GM06990 (cell line): ENCODE measurements around the gene KLHL29.

Source experiments
- DNase-seq: peaks from one replicate; pipeline ENCODE4 v3.0.0-alpha.2; 2011; ENCODE audit not compliant: insufficient read length; ENCODE audit errors: extremely low read depth
- H3K27me3 ChIP-seq: replicated peaks from 2 replicates; pipeline ENCODE4 v1.6.0; 2011; ENCODE audit warnings: low read length; ENCODE audit not compliant: control insufficient read depth, insufficient read depth
- H3K36me3 ChIP-seq: 2 replicates; pipeline ENCODE4 v1.5.1; 2011; ENCODE audit warnings: low read length; ENCODE audit not compliant: control insufficient read depth, insufficient read depth
- H3K4me3 ChIP-seq: replicated peaks from 2 replicates; pipeline ENCODE4 v1.5.1; 2011; ENCODE audit warnings: low read depth, mild to moderate bottlenecking, control low read depth, low read length
- TF ChIP-seq, protein P1 (sequence below): IDR thresholded peaks from 2 replicates; pipeline ENCODE4 v1.5.1; 2011; ENCODE audit warnings: low read length, control low read depth, mild to moderate bottlenecking, inconsistent platforms; ENCODE audit not compliant: insufficient read depth, poor library complexity, severe bottlenecking

Gene KLHL29

GRCh38 chr2:23524261-23524706 lies 139.3 kb downstream of the KLHL29 start:
- Histone ChIP-seq H3K36me3 (no peaks in the 10 kb centered on the region), H3K4me3 (no peak overlapping the region), H3K27me3 (no peaks in the 10 kb centered on the region)
- TF ChIP-seq, protein P1, sequence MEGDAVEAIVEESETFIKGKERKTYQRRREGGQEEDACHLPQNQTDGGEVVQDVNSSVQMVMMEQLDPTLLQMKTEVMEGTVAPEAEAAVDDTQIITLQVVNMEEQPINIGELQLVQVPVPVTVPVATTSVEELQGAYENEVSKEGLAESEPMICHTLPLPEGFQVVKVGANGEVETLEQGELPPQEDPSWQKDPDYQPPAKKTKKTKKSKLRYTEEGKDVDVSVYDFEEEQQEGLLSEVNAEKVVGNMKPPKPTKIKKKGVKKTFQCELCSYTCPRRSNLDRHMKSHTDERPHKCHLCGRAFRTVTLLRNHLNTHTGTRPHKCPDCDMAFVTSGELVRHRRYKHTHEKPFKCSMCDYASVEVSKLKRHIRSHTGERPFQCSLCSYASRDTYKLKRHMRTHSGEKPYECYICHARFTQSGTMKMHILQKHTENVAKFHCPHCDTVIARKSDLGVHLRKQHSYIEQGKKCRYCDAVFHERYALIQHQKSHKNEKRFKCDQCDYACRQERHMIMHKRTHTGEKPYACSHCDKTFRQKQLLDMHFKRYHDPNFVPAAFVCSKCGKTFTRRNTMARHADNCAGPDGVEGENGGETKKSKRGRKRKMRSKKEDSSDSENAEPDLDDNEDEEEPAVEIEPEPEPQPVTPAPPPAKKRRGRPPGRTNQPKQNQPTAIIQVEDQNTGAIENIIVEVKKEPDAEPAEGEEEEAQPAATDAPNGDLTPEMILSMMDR = no peak
- no peak for DNase-seq

DNA sequence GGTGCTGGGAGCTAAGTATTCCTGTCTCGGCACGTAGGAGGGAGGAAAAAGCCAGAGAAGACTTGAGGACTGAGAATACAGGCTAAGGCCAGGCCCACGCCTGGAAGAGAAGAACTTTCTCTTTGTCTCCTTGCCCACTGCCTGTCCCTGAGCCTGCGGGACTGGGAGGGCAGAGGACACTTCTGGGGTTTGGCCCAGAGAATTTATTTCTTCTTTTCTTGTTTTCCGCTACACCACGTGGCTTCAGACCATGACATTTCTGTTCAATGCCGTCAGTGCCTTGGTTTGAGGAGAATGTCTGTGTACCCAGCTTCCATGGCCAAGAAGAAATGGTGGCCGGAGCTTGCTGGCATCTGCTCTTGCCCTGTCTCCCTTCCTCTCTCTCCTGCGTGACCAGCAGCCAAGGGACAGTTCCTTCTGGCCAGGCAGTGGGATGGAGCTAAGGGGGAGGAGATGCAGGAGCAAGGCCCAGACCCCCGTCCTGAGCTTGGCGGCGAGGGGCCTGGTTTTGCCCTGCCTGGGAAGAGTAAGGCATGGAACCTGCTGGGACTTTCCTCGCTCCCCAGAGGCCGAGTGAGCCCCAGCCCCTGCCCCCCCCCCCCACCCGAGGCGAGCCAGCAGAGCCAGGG lies 140.3 kb downstream of the KLHL29 start:
- Histone ChIP-seq H3K36me3 (no peaks in the 10 kb centered on the region), H3K27me3 (no peaks in the 10 kb centered on the region), H3K4me3 (no peak overlapping the region)
- no peak for DNase-seq
- TF ChIP-seq, protein P1 = no peak

- H3K4me3 ChIP-seq = no peak overlapping the region
- TF ChIP-seq, protein P1 = no peak
- no peaks in the 10 kb centered on the region for H3K27me3 ChIP-seq
- H3K36me3 ChIP-seq = no peaks in the 10 kb centered on the region
- DNase-seq = no peak
Observed at GRCh38 chr2:23526114-23526513, 141.1 kb downstream of the KLHL29 start.

- no peaks in the 10 kb centered on the region for H3K36me3 ChIP-seq
Observed at GRCh38 chr2:23526835-23527790, 142.1 kb downstream of the KLHL29 start.

GRCh38 chr2:23528171-23528570 lies 143.2 kb downstream of the KLHL29 start:
- Histone ChIP-seq H3K27me3 (no peaks in the 10 kb centered on the region), H3K36me3 (no peaks in the 10 kb centered on the region), H3K4me3 (no peak overlapping the region)
- TF ChIP-seq, protein P1 = no peak
- no peak for DNase-seq

More at GRCh38 chr2:23526835-23527790, 142.1 kb downstream of the KLHL29 start:
- DNase-seq = no peak
- Histone ChIP-seq H3K27me3 (no peaks in the 10 kb centered on the region), H3K4me3 (no peak overlapping the region)
- TF ChIP-seq, protein P1 = no peak
